Erythroblast (primary cell): ENCODE results near the gene PRPF19.

Experiments used
- GATA1 ChIP-seq: IDR thresholded peaks from 2 replicates; pipeline ENCODE4 v1.6.1; 2011; ENCODE audit warnings: low read depth, mild to moderate bottlenecking, control low read depth, low read length, moderate library complexity
- POLR2A ChIP-seq: IDR thresholded peaks from 2 replicates; pipeline ENCODE4 v1.6.1; 2011; ENCODE audit warnings: mild to moderate bottlenecking, low read length

DNA sequence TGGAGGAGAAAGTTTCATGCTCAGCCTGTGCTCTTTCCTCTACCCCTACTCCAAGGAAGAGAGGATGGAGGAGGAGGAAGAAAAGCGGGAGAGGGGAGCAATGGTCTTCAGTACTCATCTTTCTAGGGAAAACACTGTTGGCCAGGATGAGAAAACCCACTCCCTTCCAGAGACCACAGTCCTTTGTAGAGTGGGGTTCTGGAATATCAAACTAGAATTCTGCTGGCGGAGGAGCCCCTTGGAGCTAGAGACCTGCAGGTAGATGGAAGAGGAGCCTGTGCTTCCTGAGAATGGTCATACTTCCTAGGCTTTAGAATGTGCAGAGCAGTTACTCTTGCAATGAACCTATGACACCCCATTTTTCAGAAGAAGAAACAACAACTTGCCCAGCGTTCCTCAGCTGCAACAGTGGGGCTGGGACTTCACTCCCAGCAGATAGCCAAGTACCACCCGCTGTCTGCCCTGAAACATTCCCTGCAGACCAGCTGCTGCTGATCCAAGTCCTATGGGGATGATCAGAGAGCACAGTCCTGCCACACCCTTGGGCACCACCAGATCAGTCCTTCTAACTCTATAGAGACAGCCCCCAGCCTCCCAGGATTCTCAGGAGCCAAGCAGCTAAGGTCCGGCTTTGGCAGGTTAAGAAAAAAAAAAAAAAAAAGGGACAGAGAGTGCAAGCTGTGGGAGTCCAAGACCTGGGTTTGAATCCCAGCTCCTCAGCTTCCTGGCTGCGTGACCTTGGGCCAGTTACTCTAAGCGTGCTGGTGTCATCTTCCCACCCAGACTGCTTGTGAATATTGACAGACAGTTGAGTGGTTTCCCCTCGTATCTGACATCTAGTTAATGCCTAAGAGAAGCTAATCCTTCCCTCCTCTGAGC lies 51.3 kb downstream of the PRPF19 start:
- TF ChIP-seq POLR2A (no peak), GATA1 (no peak)
